H9 (cell line): ENCODE data around the gene TOB2. TPM values are rescaled to one million over a fixed set of nuclear protein-coding genes. Genes with fewer than 3 reads are reported as not detected.

Experiments used
- DNase-seq: peaks from one replicate; pipeline ENCODE4 v3.0.0-alpha.2; 2017
- H2AFZ ChIP-seq: one replicate; pipeline ENCODE4 v1.6.1; 2013; ENCODE audit warnings: mild to moderate bottlenecking, low read length, control low read depth, moderate library complexity
- H2AK5ac ChIP-seq: 2 replicates; pipeline ENCODE4 v1.6.1; 2013; ENCODE audit warnings: low read length, control low read depth, mixed read lengths; ENCODE audit not compliant: insufficient read length
- H2BK120ac ChIP-seq: one replicate; pipeline ENCODE4 v1.6.1; 2013; ENCODE audit warnings: low read depth, mild to moderate bottlenecking, low read length, control low read depth, inconsistent platforms; ENCODE audit not compliant: poor library complexity, severe bottlenecking
- H2BK12ac ChIP-seq: 2 replicates; pipeline ENCODE4 v1.6.1; 2013; ENCODE audit warnings: low read length, control low read depth, mixed read lengths, low read depth; ENCODE audit not compliant: insufficient read length
- H2BK15ac ChIP-seq: 2 replicates; pipeline ENCODE4 v1.6.1; 2013; ENCODE audit warnings: low read depth, low read length, control low read depth
- H2BK20ac ChIP-seq: one replicate; pipeline ENCODE4 v1.6.1; 2013; ENCODE audit warnings: low read depth, mild to moderate bottlenecking, low read length, control low read depth, inconsistent platforms; ENCODE audit not compliant: poor library complexity, severe bottlenecking
- H2BK5ac ChIP-seq: 2 replicates; pipeline ENCODE4 v1.6.1; 2013; ENCODE audit warnings: low read length, control low read depth, mixed read lengths; ENCODE audit not compliant: insufficient read length
- H3K14ac ChIP-seq: 2 replicates; pipeline ENCODE4 v1.6.1; 2013; ENCODE audit warnings: low read length, control low read depth; ENCODE audit not compliant: insufficient read depth
- H3K18ac ChIP-seq: 2 replicates; pipeline ENCODE4 v1.6.1; 2013; ENCODE audit warnings: low read depth, mild to moderate bottlenecking, mixed read lengths, low read length, control low read depth; ENCODE audit not compliant: insufficient read length
- H3K23ac ChIP-seq: 2 replicates; pipeline ENCODE4 v1.6.1; 2013; ENCODE audit warnings: low read length, control low read depth, mixed read lengths, low read depth; ENCODE audit not compliant: insufficient read length
- H3K23me2 ChIP-seq: 2 replicates; pipeline ENCODE4 v1.6.1; 2013; ENCODE audit warnings: low read depth, mild to moderate bottlenecking, mixed read lengths, low read length, control low read depth; ENCODE audit not compliant: insufficient read length, poor library complexity, severe bottlenecking
- H3K27ac ChIP-seq: 2 replicates; pipeline ENCODE4 v1.5.1; 2013; ENCODE audit warnings: low read length, control low read depth, mixed read lengths, low read depth; ENCODE audit not compliant: insufficient read length
- H3K27me3 ChIP-seq: 2 replicates; pipeline ENCODE4 v1.6.1; 2013; ENCODE audit warnings: low read length, control low read depth, inconsistent platforms; ENCODE audit not compliant: insufficient read depth
- H3K4ac ChIP-seq: 2 replicates; pipeline ENCODE4 v1.6.1; 2013; ENCODE audit warnings: low read depth, mild to moderate bottlenecking, control low read depth, inconsistent platforms, low read length, moderate library complexity
- H3K4me1 ChIP-seq: 2 replicates; pipeline ENCODE4 v1.6.1; 2013; ENCODE audit warnings: low read length, control low read depth, inconsistent platforms; ENCODE audit not compliant: insufficient read depth
- H3K4me2 ChIP-seq: 2 replicates; pipeline ENCODE4 v1.6.1; 2013; ENCODE audit warnings: low read length, control low read depth, mixed read lengths; ENCODE audit not compliant: insufficient read length, insufficient read depth
- H3K56ac ChIP-seq: 2 replicates; pipeline ENCODE4 v1.6.1; 2013; ENCODE audit warnings: low read depth, mild to moderate bottlenecking, mixed read lengths, low read length, control low read depth; ENCODE audit not compliant: insufficient read length
- H3K79me1 ChIP-seq: 2 replicates; pipeline ENCODE4 v1.6.1; 2013; ENCODE audit warnings: low read depth, mild to moderate bottlenecking, moderate library complexity, low read length, control low read depth, inconsistent platforms; ENCODE audit not compliant: insufficient read depth, poor library complexity, severe bottlenecking
- H3K79me2 ChIP-seq: 2 replicates; pipeline ENCODE4 v1.6.1; 2013; ENCODE audit warnings: low read length, control low read depth, inconsistent platforms; ENCODE audit not compliant: insufficient read depth
- H3K9ac ChIP-seq: 2 replicates; pipeline ENCODE4 v1.6.1; 2013; ENCODE audit warnings: low read length, control low read depth, mixed read lengths; ENCODE audit not compliant: insufficient read length; ENCODE audit errors: extremely low read depth
- H3K9me3 ChIP-seq: one replicate; pipeline ENCODE4 v1.6.1; 2013; ENCODE audit warnings: low read depth, low read length, inconsistent platforms; ENCODE audit not compliant: control insufficient read depth
- H3T11ph ChIP-seq: one replicate; pipeline ENCODE4 v1.6.1; 2013; ENCODE audit warnings: mild to moderate bottlenecking, low read length, control low read depth, inconsistent platforms
- H4K20me1 ChIP-seq: one replicate; pipeline ENCODE4 v1.6.1; 2013; ENCODE audit not compliant: control insufficient read depth, insufficient read length, insufficient read depth
- H4K5ac ChIP-seq: 2 replicates; pipeline ENCODE4 v1.6.1; 2013; ENCODE audit warnings: low read depth, mild to moderate bottlenecking, mixed read lengths, low read length, control low read depth; ENCODE audit not compliant: insufficient read length
- H4K8ac ChIP-seq: replicated peaks from 2 replicates; pipeline ENCODE4 v1.6.1; 2013; ENCODE audit warnings: low read length, control low read depth, mixed read lengths, low read depth; ENCODE audit not compliant: insufficient read length
- H4K91ac ChIP-seq: 2 replicates; pipeline ENCODE4 v1.6.1; 2013; ENCODE audit warnings: low read depth, mild to moderate bottlenecking, moderate library complexity, mixed read lengths, low read length, control low read depth; ENCODE audit not compliant: insufficient read length
- H3K27ac Mint-ChIP-seq, 3 experiments: 2 replicates in 2 of 3; 3 replicates in 1 of 3; pipeline ENCODE4 v1.8.0; 2020 to 2021; ENCODE audit warnings: mixed read lengths in 3 of 3, mild to moderate bottlenecking in 1 of 3, moderate library complexity in 1 of 3
- H3K27me3 Mint-ChIP-seq: 2 replicates; pipeline ENCODE4 v1.8.0; 2021; ENCODE audit warnings: low read depth, mild to moderate bottlenecking, moderate library complexity, mixed read lengths
- H3K36me3 Mint-ChIP-seq, 3 experiments: 2 replicates in 2 of 3; 3 replicates in 1 of 3; pipeline ENCODE4 v1.8.0; 2020 to 2021; ENCODE audit warnings: low read depth in 3 of 3, mixed read lengths in 3 of 3; ENCODE audit not compliant: insufficient read depth in 1 of 3
- H3K4me1 Mint-ChIP-seq, 2 experiments: 2 replicates each; pipeline ENCODE4 v1.8.0; 2020; ENCODE audit warnings: mixed read lengths in 2 of 2
- H3K4me3 Mint-ChIP-seq, 2 experiments: 2 replicates in 1 of 2; 3 replicates in 1 of 2; pipeline ENCODE4 v1.8.0; 2020 to 2021; ENCODE audit warnings: mild to moderate bottlenecking in 2 of 2, mixed read lengths in 2 of 2, moderate library complexity in 1 of 2
- H3K9me3 Mint-ChIP-seq, 2 experiments: 2 replicates in 1 of 2; 3 replicates in 1 of 2; pipeline ENCODE4 v1.8.0; 2020; ENCODE audit warnings: mild to moderate bottlenecking in 2 of 2, mixed read lengths in 2 of 2, moderate library complexity in 1 of 2
- CTCF ChIP-seq: fragments of 200-600 bp; sonication (generic); conservative IDR thresholded peaks from 3 replicates; pipeline ENCODE4 v1.8.0; 2021; ENCODE audit warnings: antibody characterized with exemption, mild to moderate bottlenecking
- WGBS: extraction: QIAGEN DNeasy Blood & Tissue Kit; methylation state at CpG from one replicate; pipeline ENCODE4 v1.1.7; 2013; ENCODE audit warnings: missing lambda C conversion rate, low lambda C conversion rate, mixed read lengths; ENCODE audit not compliant: insufficient read length; ENCODE audit errors: extremely low coverage; 5-methylcytosine and 5-hydroxymethylcytosine counted together
- total RNA-seq: library from RNA; stranded (reverse); gene quantifications from 2 replicates; pipeline ENCODE4 v1.2.1, GENCODE V29; 2021

The TOB2 gene
- total RNA-seq, 1 experiment from 2014 or later: 75.8 TPM

DNA sequence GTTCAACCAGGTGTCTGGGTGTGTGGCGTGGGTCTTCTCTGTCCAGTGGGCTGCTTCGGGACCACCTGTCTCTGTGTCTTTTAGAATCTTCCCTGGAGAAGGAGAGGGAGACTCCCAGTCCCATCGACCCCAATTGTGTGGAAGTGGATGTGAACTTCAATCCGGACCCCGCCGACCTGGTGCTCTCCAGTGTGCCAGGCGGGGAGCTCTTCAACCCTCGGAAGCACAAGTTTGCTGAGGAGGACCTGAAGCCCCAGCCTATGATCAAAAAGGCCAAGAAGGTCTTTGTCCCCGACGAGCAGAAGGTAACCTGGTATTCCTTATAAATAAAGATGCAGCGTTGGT lies 52.6 kb downstream of the TOB2 start:
- H2BK12ac ChIP-seq: no peak overlapping the region
- H2AFZ ChIP-seq: no peak overlapping the region
- H2BK5ac ChIP-seq: no peak overlapping the region
- no peak overlapping the region for H2BK15ac ChIP-seq
- no peaks in the 10 kb centered on the region for H3K23me2 ChIP-seq
- no peak overlapping the region for H4K8ac ChIP-seq
- H3T11ph ChIP-seq: no peak overlapping the region
- no peaks in the 10 kb centered on the region for H3K9me3 ChIP-seq
- no peak overlapping the region for H3K23ac ChIP-seq
- H3K14ac ChIP-seq: no peak overlapping the region
- Mint-ChIP-seq H3K27ac (peak overlapping the region in 2 of 3 experiments; percentile 30 to 85; a peak in 3 of 7 replicates), H3K4me3 (no peak overlapping the region), H3K36me3 (peaks cover 4 to 60% (median 60%) of the 10 kb centered on the region in 3 experiments; a peak in 5 of 7 replicates), H3K27me3 (no peaks in the 10 kb centered on the region), H3K9me3 (no peaks in the 10 kb centered on the region), H3K4me1 (peaks cover 2 to 3% of the 10 kb centered on the region in 2 experiments; a peak in 1 of 4 replicates)
- no peak overlapping the region for H4K91ac ChIP-seq
- WGBS: no CpG with 5 or more reads among the region's 11 CpGs
- H3K4me1 ChIP-seq: no peaks in the 10 kb centered on the region
- no peaks in the 10 kb centered on the region for H4K20me1 ChIP-seq
- H3K27me3 ChIP-seq: no peaks in the 10 kb centered on the region
- H3K4me2 ChIP-seq: no peak overlapping the region
- no peak overlapping the region for H3K4ac ChIP-seq
- no peak for DNase-seq
- H2AK5ac ChIP-seq: no peak overlapping the region
- H3K9ac ChIP-seq: no peak overlapping the region
- H3K27ac ChIP-seq: no peak overlapping the region
- H3K56ac ChIP-seq: no peak overlapping the region
- H3K18ac ChIP-seq: no peak overlapping the region
- no peak overlapping the region for H2BK20ac ChIP-seq
- no peak overlapping the region for H4K5ac ChIP-seq
- H2BK120ac ChIP-seq: no peak overlapping the region
- no peaks in the 10 kb centered on the region for H3K79me2 ChIP-seq
- no peak for TF ChIP-seq CTCF
- no peaks in the 10 kb centered on the region for H3K79me1 ChIP-seq
